ENCODE data around the gene ERG. TPM values are rescaled to one million over a fixed set of nuclear protein-coding genes. Genes with fewer than 3 reads are reported as not detected.

The ERG gene
- total RNA-seq, 6 experiments from 2014 or later: 3.1 to 6.4 (median 5.2) TPM

GRCh38 chr21:38359835-38360234 is 138.4 kb downstream of the ERG start:
- H3K4me3 ChIP-seq: no peak overlapping the region
- H3K27ac ChIP-seq: no peak overlapping the region
- no peaks in the 10 kb centered on the region for H3K9me3 ChIP-seq
- no peaks in the 10 kb centered on the region for H3K27me3 ChIP-seq
- WGBS (ENCODE audit: insufficient coverage, low coverage, low lambda C conversion rate, missing lambda C conversion rate): 40% methylated on average over 1 of the region's 7 CpGs
- intact Hi-C loops (cut with DNase I): loop anchor here (5.0 kb wide), 2 partner anchors 198 to 203 kb away; no protein-coding TSS in a partner anchor
- TF ChIP-seq POLR2A (IDR thresholded peaks at IDR 0.05) (no peak), CTCF (IDR thresholded peaks at IDR 0.05) (no peak)
- DNase-seq (no peak), ATAC-seq (no peak)
- H3K36me3 ChIP-seq: no peaks in the 10 kb centered on the region
- H3K4me1 ChIP-seq: no peaks in the 10 kb centered on the region

- TF ChIP-seq POLR2A (IDR thresholded peaks at IDR 0.05) (no peak), CTCF (IDR thresholded peaks at IDR 0.05) (no peak)
- DNase-seq (no peak), ATAC-seq (no peak)
- no peaks in the 10 kb centered on the region for H3K9me3 ChIP-seq
- no peak overlapping the region for H3K4me3 ChIP-seq
- H3K4me1 ChIP-seq: no peaks in the 10 kb centered on the region
- H3K27ac ChIP-seq: no peak overlapping the region
- 88% methylated on average over 4 of the region's 5 CpGs for WGBS (ENCODE audit: insufficient coverage, low coverage, low lambda C conversion rate, missing lambda C conversion rate)
- H3K36me3 ChIP-seq: no peaks in the 10 kb centered on the region
- no peaks in the 10 kb centered on the region for H3K27me3 ChIP-seq
- intact Hi-C loops (cut with DNase I): loop anchor here (5.0 kb wide), 2 partner anchors 197 to 202 kb away; no protein-coding TSS in a partner anchor
Measured at GRCh38 chr21:38359090-38359489, 139.2 kb downstream of the ERG start.

- Histone ChIP-seq H3K4me1 (no peaks in the 10 kb centered on the region), H3K4me3 (no peak overlapping the region), H3K36me3 (no peaks in the 10 kb centered on the region), H3K27me3 (no peaks in the 10 kb centered on the region), H3K9me3 (no peaks in the 10 kb centered on the region), H3K27ac (no peak overlapping the region)
- DNase-seq (no peak), ATAC-seq (no peak)
- intact Hi-C loops (cut with DNase I): loop anchor here (5.0 kb wide), 2 partner anchors 196 to 201 kb away; no protein-coding TSS in a partner anchor
- TF ChIP-seq POLR2A (IDR thresholded peaks at IDR 0.05): no peak
- no peak for TF ChIP-seq CTCF (IDR thresholded peaks at IDR 0.05)
- 71% methylated on average over 2 of the region's 3 CpGs for WGBS (ENCODE audit: insufficient coverage, low coverage, low lambda C conversion rate, missing lambda C conversion rate)
Measured at GRCh38 chr21:38358666-38359065, 139.6 kb downstream of the ERG start.

GRCh38 chr21:38358098-38358497 is 140.2 kb downstream of the ERG start:
- H3K9me3 ChIP-seq: no peaks in the 10 kb centered on the region
- intact Hi-C loops (cut with DNase I): loop anchor here (5.0 kb wide), 2 partner anchors 196 to 201 kb away; no protein-coding TSS in a partner anchor
- 64% methylated on average over 1 of the region's 1 CpG for WGBS (ENCODE audit: insufficient coverage, low coverage, low lambda C conversion rate, missing lambda C conversion rate)

More at GRCh38 chr21:38358098-38358497, 140.2 kb downstream of the ERG start:
- H3K36me3 ChIP-seq: no peaks in the 10 kb centered on the region
- no peak overlapping the region for H3K27ac ChIP-seq
- no peak for ATAC-seq
- no peak for TF ChIP-seq CTCF (IDR thresholded peaks at IDR 0.05)
- TF ChIP-seq POLR2A (IDR thresholded peaks at IDR 0.05): no peak
- H3K4me1 ChIP-seq: no peaks in the 10 kb centered on the region
- no peak for DNase-seq
- no peak overlapping the region for H3K4me3 ChIP-seq
- no peaks in the 10 kb centered on the region for H3K27me3 ChIP-seq
